Esophagus mucosa (tissue), 1 donor: ENCODE data around the gene MTOR. TPM values are rescaled to one million over a fixed set of nuclear protein-coding genes. Genes with fewer than 3 reads are reported as not detected.

Experiments used
- ATAC-seq: fragments of 200-7000 bp; cut with Tn5 transposase; one replicate; pipeline ENCODE4 v1.9.1; 2020
- total RNA-seq: library from RNA; stranded (reverse); gene quantifications from one replicate; pipeline ENCODE4 v1.2.4, GENCODE V29; 2023
- donor health status: DM: yes; HTN: yes; CAD: no.

The MTOR gene
- total RNA-seq, 1 donor from 2014 or later: 24.0 TPM

GRCh38 chr1:11215381-11216005 is 46.9 kb downstream of the MTOR start:
- no peak for ATAC-seq

- no peak for ATAC-seq
These were observed 47.5 kb downstream of the MTOR start for GRCh38 chr1:11214698-11215380.

GRCh38 chr1:11211925-11212587 is 50.3 kb downstream of the MTOR start:
- ATAC-seq: no peak

GRCh38 chr1:11211461-11211860 is 50.9 kb downstream of the MTOR start:
- no peak for ATAC-seq

GRCh38 chr1:11207898-11208611 is 54.3 kb downstream of the MTOR start:
- ATAC-seq: no peak

- no peak for ATAC-seq
These were observed 57.8 kb downstream of the MTOR start for GRCh38 chr1:11204396-11205190.

GRCh38 chr1:11198851-11199594 is 63.3 kb downstream of the MTOR start:
- ATAC-seq: no peak

GRCh38 chr1:11198257-11198656 is 64.1 kb downstream of the MTOR start:
- no peak for ATAC-seq

- ATAC-seq: no peak
These were observed 65.0 kb downstream of the MTOR start for GRCh38 chr1:11197359-11197758.

- no peak for ATAC-seq
These were observed 65.4 kb downstream of the MTOR start for GRCh38 chr1:11196945-11197344.

- no peak for ATAC-seq
These were observed 67.8 kb downstream of the MTOR start for GRCh38 chr1:11194407-11195176.

GRCh38 chr1:11193376-11193775 is 69.0 kb downstream of the MTOR start:
- no peak for ATAC-seq

GRCh38 chr1:11188858-11189451 is 73.4 kb downstream of the MTOR start, which contains the start of gene ANGPTL7:
Gene ANGPTL7 (plus strand): TSS chr1:11189355. CDS start chr1:11189580, 225 bp downstream.
- no peak for ATAC-seq

GRCh38 chr1:11188381-11188780 is 74.0 kb downstream of the MTOR start:
- ATAC-seq: no peak

- ATAC-seq: no peak
These were observed 74.4 kb downstream of the MTOR start for GRCh38 chr1:11187931-11188330.

GRCh38 chr1:11187494-11187893 is 74.9 kb downstream of the MTOR start:
- no peak for ATAC-seq

- ATAC-seq: no peak
These were observed 75.4 kb downstream of the MTOR start for GRCh38 chr1:11187000-11187399.

- no peak for ATAC-seq
These were observed 77.4 kb downstream of the MTOR start for GRCh38 chr1:11184973-11185372.

GRCh38 chr1:11182884-11183283 is 79.5 kb downstream of the MTOR start:
- ATAC-seq: no peak

GRCh38 chr1:11180342-11180744 is 82.0 kb downstream of the MTOR start:
- no peak for ATAC-seq
